HCT116 (cell line): ENCODE measurements around the gene TBK1. TPM values are rescaled to one million over a fixed set of nuclear protein-coding genes. Genes with fewer than 3 reads are reported as not detected.

Experiments
- ATAC-seq: fragments of 200-7000 bp; cut with Tn5 transposase; 2 replicates; pipeline ENCODE4 v1.9.1; 2020; ENCODE audit warnings: mild to moderate bottlenecking, moderate library complexity
- BruUV-seq: library from RNA; stranded (reverse); fragments of 400-500 nt; replicated peaks from 2 replicates; lab custom pipeline; 2021; lab: Mats Ljungman, UMichigan
- CTCF ChIA-PET: fragments of 300-600 bp; sonication (Branson Sonifier 250); formaldehyde crosslinking; loops from one replicate; lab custom pipeline; 2021; ENCODE audit warnings: antibody characterized with exemption; lab: Charles Lee
- POLR2A ChIA-PET: fragments of 300-600, 350-600 bp; sonication (Branson Sonifier 250); formaldehyde crosslinking; loops from one replicate; lab custom pipeline; 2021; ENCODE audit warnings: antibody characterized with exemption; lab: Charles Lee
- RAD21 ChIA-PET, 2 experiments: fragments of 300-600 bp; sonication (Branson Sonifier 250); formaldehyde crosslinking; loops; one replicate each; lab custom pipeline; 2023; ENCODE audit warnings: low total read pairs in 2 of 2; ENCODE audit not compliant: uncharacterized antibody in 2 of 2, unreplicated experiment in 2 of 2, low non-redundant PET in 1 of 2; lab: Charles Lee
- DNase-seq: peaks from one replicate; pipeline ENCODE4 v3.0.0-alpha.2; 2010; ENCODE audit warnings: low read depth, low spot score
- H2AFZ ChIP-seq: fragments of 200-600 bp; shearing (Covaris generic), sonication (generic); 2 replicates; pipeline ENCODE4 v1.6.1; 2017; ENCODE audit warnings: low read depth, mixed run types, mixed read lengths, antibody characterized with exemption, low read length; ENCODE audit not compliant: poor library complexity, severe bottlenecking
- H3K27ac ChIP-seq: 2 replicates; pipeline ENCODE4 v1.5.1; 2012; ENCODE audit warnings: low read depth, low read length
- H3K27me3 ChIP-seq: fragments of 200-600 bp; sonication (generic); 2 replicates; pipeline ENCODE4 v1.6.1; 2016; ENCODE audit warnings: mixed run types, low read length, mixed read lengths; ENCODE audit not compliant: insufficient read depth
- H3K36me3 ChIP-seq, 2 experiments: fragments of 200-500 bp in 1 of 2; fragments of 200-600 bp in 1 of 2; sonication (Bioruptor generic) in 1 of 2; sonication (generic) in 1 of 2; 2 replicates each; pipeline versions ENCODE4 v1.5.1 to v1.6.1; 2014 to 2016; ENCODE audit warnings: low read length in 2 of 2, inconsistent platforms in 1 of 2, mixed read lengths in 1 of 2, mixed run types in 1 of 2; ENCODE audit not compliant: insufficient read depth in 2 of 2, control insufficient read depth in 1 of 2
- H3K4me1 ChIP-seq, 2 experiments: fragments of 200-600 bp in 1 of 2; sonication (generic) in 1 of 2; 2 replicates each; pipeline versions ENCODE4 v1.5.1 to v1.6.1; 2012 to 2017; ENCODE audit warnings: low read length in 2 of 2, inconsistent platforms in 1 of 2, mild to moderate bottlenecking in 1 of 2, mixed read lengths in 1 of 2, mixed run types in 1 of 2, moderate library complexity in 1 of 2; ENCODE audit not compliant: insufficient read depth in 2 of 2, control insufficient read depth in 1 of 2
- H3K4me2 ChIP-seq: fragments of 200-600 bp; sonication (generic); 2 replicates; pipeline ENCODE4 v1.6.1; 2017; ENCODE audit warnings: mixed run types, low read length, mixed read lengths
- H3K4me3 ChIP-seq, 2 experiments: fragments of 200-600 bp in 1 of 2; sonication (generic) in 1 of 2; replicated peaks in 1 of 2; 2 replicates each; pipeline ENCODE4 v1.5.1; 2011 to 2016; ENCODE audit warnings: low read length in 2 of 2, control low read depth in 1 of 2, low read depth in 1 of 2, mild to moderate bottlenecking in 1 of 2, mixed read lengths in 1 of 2, mixed run types in 1 of 2
- H3K79me2 ChIP-seq: fragments of 200-600 bp; sonication (generic); 2 replicates; pipeline ENCODE4 v1.6.1; 2017; ENCODE audit warnings: mild to moderate bottlenecking, mixed run types, low read length, moderate library complexity, mixed read lengths; ENCODE audit not compliant: insufficient read depth
- H3K9ac ChIP-seq: fragments of 200-600 bp; sonication (generic); 2 replicates; pipeline ENCODE4 v1.6.1; 2016; ENCODE audit warnings: low read length, mixed read lengths
- H3K9me2 ChIP-seq: fragments of 200-600 bp; sonication (generic), shearing (Covaris generic); 2 replicates; pipeline ENCODE4 v1.6.1; 2017; ENCODE audit warnings: mixed run types, mild to moderate bottlenecking, moderate library complexity; ENCODE audit not compliant: insufficient read depth
- H3K9me3 ChIP-seq, 2 experiments: fragments of 200-500 bp in 1 of 2; fragments of 200-600 bp in 1 of 2; sonication (Bioruptor generic) in 1 of 2; sonication (generic) in 1 of 2; 2 replicates each; pipeline ENCODE4 v1.6.1; 2014 to 2017; ENCODE audit warnings: low read length in 2 of 2, mixed read lengths in 2 of 2, inconsistent platforms in 1 of 2, low read depth in 1 of 2, mild to moderate bottlenecking in 1 of 2, mixed run types in 1 of 2, moderate library complexity in 1 of 2; ENCODE audit not compliant: control insufficient read depth in 1 of 2, insufficient read depth in 1 of 2
- H4K20me1 ChIP-seq: fragments of 200-600 bp; sonication (generic), shearing (Covaris generic); 2 replicates; pipeline ENCODE4 v1.6.1; 2017; ENCODE audit warnings: mixed run types, mild to moderate bottlenecking, moderate library complexity; ENCODE audit not compliant: insufficient read depth
- CBX3 ChIP-seq: IDR thresholded peaks from 2 replicates; pipeline ENCODE4 v1.6.1; 2012; ENCODE audit warnings: low read depth
- CEBPB ChIP-seq: IDR thresholded peaks from 2 replicates; pipeline ENCODE4 v1.6.1; 2012; ENCODE audit warnings: low read depth
- EZH2 ChIP-seq: fragments of 200-600 bp; sonication (generic); IDR thresholded peaks from 2 replicates; pipeline ENCODE4 v1.6.1; 2017; ENCODE audit warnings: antibody characterized with exemption, mixed run types
- EZH2phosphoT487 ChIP-seq: fragments of 200-600 bp; IDR thresholded peaks from 2 replicates; pipeline ENCODE4 v1.6.1; 2018; ENCODE audit warnings: antibody characterized with exemption, borderline replicate concordance
- JUND ChIP-seq: IDR thresholded peaks from 2 replicates; pipeline ENCODE4 v1.6.1; 2012
- REST ChIP-seq: IDR thresholded peaks from 2 replicates; pipeline ENCODE4 v1.6.1; 2012; ENCODE audit warnings: low read depth
- SIN3A ChIP-seq: IDR thresholded peaks from 2 replicates; pipeline ENCODE4 v1.6.1; 2012; ENCODE audit warnings: low read depth
- SP1 ChIP-seq: IDR thresholded peaks from 2 replicates; pipeline ENCODE4 v1.6.1; 2012; ENCODE audit warnings: low read depth
- SRF ChIP-seq: IDR thresholded peaks from 2 replicates; pipeline ENCODE4 v1.6.1; 2012; ENCODE audit warnings: low read depth
- TCF7L2 ChIP-seq: IDR thresholded peaks from 2 replicates; pipeline ENCODE4 v1.7.0; 2011; ENCODE audit warnings: borderline replicate concordance, inconsistent platforms; ENCODE audit not compliant: insufficient read depth, insufficient read length; ENCODE audit errors: extremely low read depth
- ZBTB33 ChIP-seq: IDR thresholded peaks from 2 replicates; pipeline ENCODE4 v1.6.1; 2011; ENCODE audit warnings: mild to moderate bottlenecking, low read length, moderate library complexity; ENCODE audit not compliant: insufficient replicate concordance; ENCODE audit errors: extremely low read depth
- intact Hi-C: fragments of 100-400 bp; cut with micrococcal nuclease; formaldehyde crosslinking; loops from 2 replicates; pipeline ENCODE4 v1.10.0; 2022
- total RNA-seq: library from RNA; stranded (reverse); gene quantifications from one replicate; pipeline ENCODE4 v1.2.1, GENCODE V29; 2021; ENCODE audit not compliant: unreplicated experiment

Gene TBK1
- total RNA-seq, 1 experiment from 2014 or later, result 27.0 TPM

DNA sequence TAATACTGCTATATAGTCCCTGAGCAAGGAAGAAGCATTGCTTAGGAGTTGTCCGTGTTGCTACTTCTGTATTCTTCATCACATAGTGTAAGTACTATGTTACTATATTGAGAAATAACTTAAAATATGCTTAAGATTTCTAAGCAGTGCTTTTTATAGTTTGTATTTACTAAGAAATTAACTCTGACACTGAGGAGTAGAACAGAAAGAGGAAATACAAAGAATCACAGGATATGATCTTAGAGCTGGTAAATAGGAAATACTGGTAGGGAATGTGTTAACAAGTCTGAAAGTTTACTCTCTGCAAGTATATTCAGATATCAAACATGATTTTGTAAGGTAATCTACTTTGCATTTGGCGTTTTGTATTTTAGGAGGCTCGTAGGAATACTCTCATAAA lies 32.2 kb upstream of the TBK1 start:
- DNase-seq (no peak), ATAC-seq (no peak)
- Histone ChIP-seq H3K4me2 (no peak overlapping the region), H3K4me3 (no peak overlapping the region), H2AFZ (no peak overlapping the region), H3K27ac (no peak overlapping the region), H3K9me3 (no peaks in the 10 kb centered on the region), H3K9me2 (no peaks in the 10 kb centered on the region), H4K20me1 (no peaks in the 10 kb centered on the region), H3K36me3 (peaks cover 68 to 81% of the 10 kb centered on the region in 2 experiments), H3K79me2 (peaks cover 17% of the 10 kb centered on the region), H3K4me1 (no peaks in the 10 kb centered on the region), H3K9ac (no peak overlapping the region), H3K27me3 (no peaks in the 10 kb centered on the region)
- RAD21 ChIA-PET, result no interaction called here
- TF ChIP-seq CEBPB (no peak), JUND (no peak), SP1 (no peak), EZH2 (no peak), TCF7L2 (no peak), SRF (no peak), SIN3A (no peak), ZBTB33 (no peak), EZH2phosphoT487 (no peak), REST (no peak), CBX3 (no peak)
- POLR2A ChIA-PET, result no interaction called here
- CTCF ChIA-PET, result no interaction called here
- intact Hi-C loops, result no loop called here
- no TSS peak for BruUV-seq
